SH-SY5Y (cell line): Measurements from ENCODE around the gene MRC1.

ENCODE experiments used
- GATA2 ChIP-seq: IDR thresholded peaks from 2 replicates; pipeline ENCODE4 v1.6.1; 2011; ENCODE audit warnings: mild to moderate bottlenecking, low read depth, low read length
- GATA3 ChIP-seq: IDR thresholded peaks from 2 replicates; pipeline ENCODE4 v1.6.1; 2011; ENCODE audit warnings: low read depth, mild to moderate bottlenecking, low read length, moderate library complexity

GRCh38 chr10:17805921-17806577, 3.1 kb upstream of the MRC1 start:
- TF ChIP-seq GATA3 (no peak), GATA2 (no peak)
